Measurements from ENCODE around the gene TBC1D8B. TPM values are rescaled to one million over a fixed set of nuclear protein-coding genes. Genes with fewer than 3 reads are reported as not detected.

Gene TBC1D8B
- total RNA-seq, 1 donor from 2014 or later = 7.4 TPM

DNA sequence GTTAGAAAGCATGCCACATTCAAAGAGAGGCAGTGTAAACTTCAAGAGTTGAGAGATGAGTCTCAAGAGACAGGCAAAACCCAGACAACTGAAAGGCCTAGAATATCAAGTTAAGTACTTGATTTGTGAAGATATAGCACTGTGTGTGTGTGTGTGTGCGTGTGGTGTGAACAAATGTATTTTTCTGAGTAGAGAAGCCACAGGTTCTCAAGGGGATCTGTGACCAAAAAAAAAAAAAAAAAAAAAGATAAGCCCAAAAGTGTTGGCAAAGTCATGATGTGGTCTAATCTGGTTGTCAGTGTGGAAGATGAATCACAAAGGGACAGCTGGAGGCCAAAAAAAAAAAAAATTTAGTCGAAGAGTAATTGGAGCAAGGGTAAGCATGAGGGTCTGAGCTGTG, 96.8 kb downstream of the TBC1D8B start:
- Histone ChIP-seq H3K4me3 (no peak overlapping the region), H3K36me3 (no peaks in the 10 kb centered on the region), H3K4me1 (no peaks in the 10 kb centered on the region), H3K9me3 (no peaks in the 10 kb centered on the region), H3K27me3 (ENCODE audit: low read depth) (no peaks in the 10 kb centered on the region), H3K27ac (no peak overlapping the region)
- DNase-seq (no peak), ATAC-seq (no peak)
- intact Hi-C loops (cut with DNase I) = no loop called here
- TF ChIP-seq, protein P1, sequence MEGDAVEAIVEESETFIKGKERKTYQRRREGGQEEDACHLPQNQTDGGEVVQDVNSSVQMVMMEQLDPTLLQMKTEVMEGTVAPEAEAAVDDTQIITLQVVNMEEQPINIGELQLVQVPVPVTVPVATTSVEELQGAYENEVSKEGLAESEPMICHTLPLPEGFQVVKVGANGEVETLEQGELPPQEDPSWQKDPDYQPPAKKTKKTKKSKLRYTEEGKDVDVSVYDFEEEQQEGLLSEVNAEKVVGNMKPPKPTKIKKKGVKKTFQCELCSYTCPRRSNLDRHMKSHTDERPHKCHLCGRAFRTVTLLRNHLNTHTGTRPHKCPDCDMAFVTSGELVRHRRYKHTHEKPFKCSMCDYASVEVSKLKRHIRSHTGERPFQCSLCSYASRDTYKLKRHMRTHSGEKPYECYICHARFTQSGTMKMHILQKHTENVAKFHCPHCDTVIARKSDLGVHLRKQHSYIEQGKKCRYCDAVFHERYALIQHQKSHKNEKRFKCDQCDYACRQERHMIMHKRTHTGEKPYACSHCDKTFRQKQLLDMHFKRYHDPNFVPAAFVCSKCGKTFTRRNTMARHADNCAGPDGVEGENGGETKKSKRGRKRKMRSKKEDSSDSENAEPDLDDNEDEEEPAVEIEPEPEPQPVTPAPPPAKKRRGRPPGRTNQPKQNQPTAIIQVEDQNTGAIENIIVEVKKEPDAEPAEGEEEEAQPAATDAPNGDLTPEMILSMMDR (IDR thresholded peaks at IDR 0.05) = no peak

GRCh38 chrX:106899841-106900240, 97.4 kb downstream of the TBC1D8B start:
- ATAC-seq (no peak), DNase-seq (no peak)
- no peaks in the 10 kb centered on the region for H3K4me1 ChIP-seq
- intact Hi-C loops (cut with DNase I) = no loop called here
- H3K36me3 ChIP-seq = no peaks in the 10 kb centered on the region
- H3K9me3 ChIP-seq = no peaks in the 10 kb centered on the region
- no peak overlapping the region for H3K27ac ChIP-seq
- H3K27me3 ChIP-seq (ENCODE audit: low read depth) = no peaks in the 10 kb centered on the region
- no peak overlapping the region for H3K4me3 ChIP-seq
- TF ChIP-seq, protein P1 (IDR thresholded peaks at IDR 0.05) = no peak

DNA sequence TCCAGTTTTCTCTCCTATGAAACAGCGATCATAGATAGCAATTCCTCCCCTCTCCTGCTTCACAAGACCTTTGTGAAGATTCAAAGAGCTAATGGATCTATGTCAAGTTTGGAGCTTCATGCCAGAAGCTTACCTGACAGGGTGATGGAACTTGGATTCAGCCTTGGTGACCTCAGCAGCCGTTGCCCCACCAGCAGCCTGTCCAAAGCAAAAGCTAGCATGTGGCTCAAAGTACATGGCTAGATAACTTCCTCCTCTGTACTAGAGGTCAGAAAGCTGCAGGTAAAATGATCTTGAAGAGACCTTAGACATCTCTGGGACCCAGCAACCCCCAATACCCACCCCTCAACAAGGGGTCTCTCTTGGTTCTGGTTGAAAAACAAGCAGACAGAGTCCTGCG, 98.9 kb downstream of the TBC1D8B start:
- Histone ChIP-seq H3K9me3 (no peaks in the 10 kb centered on the region), H3K27ac (no peak overlapping the region), H3K4me1 (no peaks in the 10 kb centered on the region), H3K36me3 (no peaks in the 10 kb centered on the region), H3K27me3 (ENCODE audit: low read depth) (no peaks in the 10 kb centered on the region), H3K4me3 (no peak overlapping the region)
- intact Hi-C loops (cut with DNase I) = no loop called here
- DNase-seq (no peak), ATAC-seq (no peak)
- TF ChIP-seq, protein P1 (IDR thresholded peaks at IDR 0.05) = no peak

- no peak overlapping the region for H3K27ac ChIP-seq
- TF ChIP-seq, protein P1 (IDR thresholded peaks at IDR 0.05) = no peak
- no peak for ATAC-seq
Observed at GRCh38 chrX:106901781-106902219, 99.3 kb downstream of the TBC1D8B start.

DNA sequence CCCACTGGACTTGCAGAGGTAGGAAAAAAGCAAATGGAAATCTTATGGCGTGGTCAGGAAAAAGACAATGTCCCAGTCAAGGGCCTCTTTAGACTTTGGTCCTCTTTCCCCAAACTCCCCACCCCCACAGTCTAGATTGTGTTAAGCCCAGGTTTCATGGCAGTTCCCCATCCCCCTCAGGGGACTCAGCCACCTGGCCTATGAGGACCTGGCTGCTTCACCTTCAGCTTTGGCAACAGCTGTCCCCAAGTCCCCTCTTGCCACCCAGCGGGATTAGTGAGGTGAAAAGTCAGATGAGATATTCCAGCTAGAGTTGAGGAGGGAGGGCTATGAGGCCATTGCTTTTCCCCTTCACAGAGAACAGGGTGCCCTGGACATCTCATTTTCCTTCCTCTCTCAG, 100.2 kb downstream of the TBC1D8B start:
- Histone ChIP-seq H3K36me3 (no peaks in the 10 kb centered on the region), H3K4me3 (no peak overlapping the region), H3K27ac (no peak overlapping the region), H3K4me1 (no peaks in the 10 kb centered on the region), H3K27me3 (ENCODE audit: low read depth) (no peaks in the 10 kb centered on the region), H3K9me3 (no peaks in the 10 kb centered on the region)
- TF ChIP-seq, protein P1 (IDR thresholded peaks at IDR 0.05) = no peak
- intact Hi-C loops (cut with DNase I) = no loop called here
- no peak for DNase-seq
- no peak for ATAC-seq

More at GRCh38 chrX:106901781-106902219, 99.3 kb downstream of the TBC1D8B start:
- Histone ChIP-seq H3K36me3 (no peaks in the 10 kb centered on the region), H3K4me1 (no peaks in the 10 kb centered on the region), H3K4me3 (no peak overlapping the region), H3K27me3 (ENCODE audit: low read depth) (no peaks in the 10 kb centered on the region), H3K9me3 (no peaks in the 10 kb centered on the region)
- no peak for DNase-seq
- intact Hi-C loops (cut with DNase I) = no loop called here
